ENCODE results near the gene SIGLEC1. TPM values are rescaled to one million over a fixed set of nuclear protein-coding genes. Genes with fewer than 3 reads are reported as not detected.
A peak's percentile ranks its signal among the peaks of the same experiment; 100 is the strongest.

The SIGLEC1 gene
- total RNA-seq, 1 experiment from 2014 or later: not detected

GRCh38 chr20:3749689-3750531 is 37.5 kb upstream of the SIGLEC1 start:
- no peak overlapping the region for H3K4me3 ChIP-seq (ENCODE audit: low read length)
- BruUV-seq (replicated peaks): no TSS peak
- DNase-seq: no peak

DNA sequence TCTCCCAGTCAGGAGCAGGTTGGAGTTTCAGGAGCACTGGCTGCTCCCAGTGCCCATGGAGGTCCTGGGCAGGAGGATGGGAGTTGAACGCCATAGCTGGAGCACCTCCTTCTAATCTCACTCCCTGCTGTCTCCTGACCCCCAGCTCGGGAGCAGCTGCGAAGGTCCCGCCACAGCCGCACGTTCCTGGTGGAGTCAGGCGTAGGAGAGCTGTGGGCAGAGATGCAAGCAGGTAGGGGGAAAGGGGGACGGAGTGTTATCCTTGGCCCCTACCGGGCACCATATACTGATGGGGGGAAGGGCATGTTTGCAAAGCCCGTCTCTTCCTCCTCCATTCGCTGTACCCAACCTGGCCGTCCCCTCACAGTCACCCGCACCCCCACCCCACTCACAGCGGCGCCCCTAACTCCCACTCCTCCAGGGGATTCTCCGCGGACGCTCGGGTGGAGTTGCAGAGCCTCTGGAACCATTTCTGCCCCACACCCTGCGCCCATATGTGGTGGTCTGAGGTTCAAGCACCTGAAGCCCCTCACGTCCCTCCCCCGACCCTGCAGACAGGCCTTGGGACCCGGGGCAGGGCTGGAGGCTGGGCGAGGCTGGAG is 36.8 kb upstream of the SIGLEC1 start:
- H4K20me1 ChIP-seq (ENCODE audit: low read length): no peaks in the 10 kb centered on the region
- H3K4me2 ChIP-seq (ENCODE audit: low read length): no peak overlapping the region
- intact Hi-C loops (cut with micrococcal nuclease): no loop called here
- no TSS peak for BruUV-seq (replicated peaks)
- no peak overlapping the region for H3K9ac ChIP-seq (ENCODE audit: low read length)
- H3K27me3 ChIP-seq (ENCODE audit: low read length): no peaks in the 10 kb centered on the region
- no peaks in the 10 kb centered on the region for H3F3A ChIP-seq (ENCODE audit: low read length, unreplicated experiment)
- H3K27ac ChIP-seq (ENCODE audit: low read length): no peak overlapping the region
- H3K9me3 ChIP-seq (ENCODE audit: low read length): no peaks in the 10 kb centered on the region
- H3K36me3 ChIP-seq (ENCODE audit: low read depth, low read length): peaks cover 9% of the 10 kb centered on the region; the same call in 1 of the 2 replicates
- POLR2A ChIA-PET (ENCODE audit: unreplicated experiment): no interaction called here
- no peaks in the 10 kb centered on the region for H3K9me2 ChIP-seq (replicated peaks; ENCODE audit: low read length)
- no peak overlapping the region for H2AFZ ChIP-seq (ENCODE audit: low read length)
- H3K79me2 ChIP-seq (ENCODE audit: low read length): no peaks in the 10 kb centered on the region
- H3K4me3 ChIP-seq (ENCODE audit: low read length): no peak overlapping the region
- CTCF ChIA-PET: interaction anchor here (0.6 to 1.0 kb wide), 2 partner anchors 32 to 71 kb away, joined by 3 to 5 read pairs; no protein-coding TSS in a partner anchor
- DNase-seq (no peak), ATAC-seq (no peak)
- no peaks in the 10 kb centered on the region for H3K4me1 ChIP-seq (ENCODE audit: insufficient read depth, low read length)
- TF ChIP-seq CTCF (conservative IDR thresholded peaks at IDR 0.05; ENCODE audit: low read depth, low read length) (no peak), EZH2 (IDR thresholded peaks at IDR 0.05; ENCODE audit: low read length, unreplicated experiment) (no peak), EZH2phosphoT487 (IDR thresholded peaks at IDR 0.05; ENCODE audit: borderline replicate concordance, low read length) (no peak)

More at GRCh38 chr20:3749689-3750531, 37.5 kb upstream of the SIGLEC1 start:
- Histone ChIP-seq H4K20me1 (ENCODE audit: low read length) (no peaks in the 10 kb centered on the region), H3K9ac (ENCODE audit: low read length) (no peak overlapping the region), H3K4me2 (ENCODE audit: low read length) (no peak overlapping the region), H3K36me3 (ENCODE audit: low read depth, low read length) (peaks cover 9% of the 10 kb centered on the region; the same call in 1 of the 2 replicates), H3F3A (ENCODE audit: low read length, unreplicated experiment) (no peaks in the 10 kb centered on the region), H3K9me2 (replicated peaks; ENCODE audit: low read length) (no peaks in the 10 kb centered on the region), H3K27ac (ENCODE audit: low read length) (no peak overlapping the region), H3K79me2 (ENCODE audit: low read length) (no peaks in the 10 kb centered on the region), H3K4me1 (ENCODE audit: insufficient read depth, low read length) (no peaks in the 10 kb centered on the region), H3K9me3 (ENCODE audit: low read length) (no peaks in the 10 kb centered on the region), H3K27me3 (ENCODE audit: low read length) (no peaks in the 10 kb centered on the region), H2AFZ (ENCODE audit: low read length) (no peak overlapping the region)
- intact Hi-C loops (cut with micrococcal nuclease): no loop called here
- POLR2A ChIA-PET (ENCODE audit: unreplicated experiment): no interaction called here
- CTCF ChIA-PET: interaction anchor here (0.6 kb wide), 2 partner anchors 31 to 72 kb away, joined by 3 to 5 read pairs; partner anchors contain the start of gene SPEF1
- ATAC-seq: peak; percentile 18
- TF ChIP-seq EZH2 (IDR thresholded peaks at IDR 0.05; ENCODE audit: low read length, unreplicated experiment) (no peak), CTCF (conservative IDR thresholded peaks at IDR 0.05; ENCODE audit: low read depth, low read length) (peak; percentile 72), EZH2phosphoT487 (IDR thresholded peaks at IDR 0.05; ENCODE audit: borderline replicate concordance, low read length) (no peak)
